DND-41 (cell line): ENCODE measurements around the gene ZNF638.
"Not testable (repeated sequence)": the region's sequence is repeated elsewhere in the genome, so short reads cannot be mapped to it uniquely, and the experiment has no call there.

Experiments used
- ATAC-seq: fragments of 200-7000 bp; cut with Tn5 transposase; 3 replicates; pipeline ENCODE4 v1.9.1; 2021; ENCODE audit warnings: low read depth; ENCODE audit not compliant: insufficient read depth
- DNase-seq: peaks from one replicate; pipeline ENCODE4 v3.0.0-alpha.2; 2020
- H2AFZ ChIP-seq: 2 replicates; pipeline ENCODE4 v1.6.0; 2012; ENCODE audit warnings: low read depth, low read length
- H3K27ac ChIP-seq: 2 replicates; pipeline ENCODE4 v1.5.1; 2012; ENCODE audit warnings: low read length, inconsistent platforms
- H3K27me3 ChIP-seq: fragments of 200-600 bp; sonication (generic); 2 replicates; pipeline ENCODE4 v1.6.0; 2012; ENCODE audit warnings: low read length, mild to moderate bottlenecking, inconsistent platforms; ENCODE audit not compliant: insufficient read depth, poor library complexity
- H3K36me3 ChIP-seq: 2 replicates; pipeline ENCODE4 v1.5.1; 2012; ENCODE audit warnings: low read length, inconsistent platforms; ENCODE audit not compliant: insufficient read depth
- H3K4me1 ChIP-seq: 2 replicates; pipeline ENCODE4 v1.5.1; 2012; ENCODE audit warnings: mild to moderate bottlenecking, low read length; ENCODE audit not compliant: insufficient read depth
- H3K4me2 ChIP-seq: 2 replicates; pipeline ENCODE4 v1.6.0; 2012; ENCODE audit warnings: mild to moderate bottlenecking, moderate library complexity, low read length, inconsistent platforms; ENCODE audit not compliant: insufficient read depth
- H3K4me3 ChIP-seq, 2 experiments: fragments of 200-600 bp in 1 of 2; shearing (Covaris generic) in 1 of 2; 2 replicates each; pipeline ENCODE4 v1.5.1; 2012 to 2016; ENCODE audit warnings: inconsistent platforms in 2 of 2, low read length in 2 of 2, mild to moderate bottlenecking in 2 of 2, low read depth in 1 of 2, moderate library complexity in 1 of 2
- H3K79me2 ChIP-seq: 2 replicates; pipeline ENCODE4 v1.6.0; 2012; ENCODE audit warnings: low read length, inconsistent platforms; ENCODE audit not compliant: insufficient read depth
- H3K9ac ChIP-seq: 2 replicates; pipeline ENCODE4 v1.6.0; 2012; ENCODE audit warnings: low read depth, mild to moderate bottlenecking, inconsistent platforms, low read length, moderate library complexity
- H3K9me3 ChIP-seq: 2 replicates; pipeline ENCODE4 v1.5.1; 2012; ENCODE audit warnings: low read length, moderate library complexity, mild to moderate bottlenecking, inconsistent platforms; ENCODE audit not compliant: insufficient read depth, severe bottlenecking
- H4K20me1 ChIP-seq: 2 replicates; pipeline ENCODE4 v1.6.0; 2012; ENCODE audit warnings: low read length; ENCODE audit not compliant: insufficient read depth
- CTCF ChIP-seq: IDR thresholded peaks from 2 replicates; pipeline ENCODE4 v1.5.1; 2012; ENCODE audit warnings: borderline replicate concordance, low read length, moderate library complexity, mild to moderate bottlenecking; ENCODE audit not compliant: poor library complexity, severe bottlenecking; ENCODE audit errors: extremely low read depth
- EZH2 ChIP-seq: IDR thresholded peaks from 3 replicates; pipeline ENCODE4 v1.6.1; 2012; ENCODE audit warnings: borderline replicate concordance, low read depth, mild to moderate bottlenecking, moderate library complexity, low read length, inconsistent platforms; ENCODE audit not compliant: severe bottlenecking

The ZNF638 gene

GRCh38 chr2:71306762-71307161, 24.8 kb upstream of the ZNF638 start:
- Histone ChIP-seq H3K4me2 (no peak overlapping the region), H3K36me3 (no peaks in the 10 kb centered on the region), H3K4me1 (no peaks in the 10 kb centered on the region), H3K9ac (no peak overlapping the region), H3K9me3 (no peaks in the 10 kb centered on the region), H2AFZ (no peak overlapping the region), H3K79me2 (no peaks in the 10 kb centered on the region), H3K4me3 (no peak overlapping the region), H3K27me3 (peaks cover 3% of the 10 kb centered on the region), H4K20me1 (no peaks in the 10 kb centered on the region), H3K27ac (no peak overlapping the region)
- DNase-seq (no peak), ATAC-seq (no peak)
- TF ChIP-seq CTCF (no peak), EZH2 (no peak)

- Histone ChIP-seq H3K36me3 (no peaks in the 10 kb centered on the region), H4K20me1 (no peaks in the 10 kb centered on the region), H3K4me3 (no peak overlapping the region), H3K4me1 (no peaks in the 10 kb centered on the region), H3K9me3 (peaks cover 2% of the 10 kb centered on the region), H3K79me2 (no peaks in the 10 kb centered on the region), H2AFZ (no peak overlapping the region), H3K27me3 (peaks cover 8% of the 10 kb centered on the region), H3K9ac (no peak overlapping the region), H3K4me2 (no peak overlapping the region), H3K27ac (no peak overlapping the region)
- no peak for ATAC-seq
- no peak for DNase-seq
- TF ChIP-seq EZH2 (no peak), CTCF (no peak)
Measured at GRCh38 chr2:71313016-71313766, 18.4 kb upstream of the ZNF638 start.

- H3K4me3 ChIP-seq: no peak overlapping the region
- DNase-seq: no peak
- TF ChIP-seq EZH2: no peak
- no peak for TF ChIP-seq CTCF
- H3K27me3 ChIP-seq: peaks cover 8% of the 10 kb centered on the region
- no peak overlapping the region for H3K4me2 ChIP-seq
- no peak overlapping the region for H2AFZ ChIP-seq
- ATAC-seq: no peak
- H3K4me1 ChIP-seq: no peaks in the 10 kb centered on the region
- H3K9me3 ChIP-seq: peaks cover 2% of the 10 kb centered on the region
- no peak overlapping the region for H3K9ac ChIP-seq
- H3K27ac ChIP-seq: no peak overlapping the region
- no peaks in the 10 kb centered on the region for H3K79me2 ChIP-seq
- no peaks in the 10 kb centered on the region for H4K20me1 ChIP-seq
- H3K36me3 ChIP-seq: no peaks in the 10 kb centered on the region
Measured at GRCh38 chr2:71317060-71317459, 14.5 kb upstream of the ZNF638 start.

- H3K27ac ChIP-seq, H3K9me3 ChIP-seq, H3K4me3 ChIP-seq, H3K27me3 ChIP-seq, H3K36me3 ChIP-seq, H3K4me1 ChIP-seq, H3K79me2 ChIP-seq, H4K20me1 ChIP-seq, ATAC-seq, H2AFZ ChIP-seq, H3K4me2 ChIP-seq, H3K9ac ChIP-seq, DNase-seq: not testable (repeated sequence)
Measured at GRCh38 chr2:71317900-71318299, 13.7 kb upstream of the ZNF638 start.
